Activated T-cell treated with anti-CD3 and anti-CD28 coated beads, Interleukin-2, amount 50 U/mL, for 4 hours (primary cell): ENCODE data around the gene RAPH1. TPM values are rescaled to one million over a fixed set of nuclear protein-coding genes. Genes with fewer than 3 reads are reported as not detected.
"Not testable (repeated sequence)": the region's sequence is repeated elsewhere in the genome, so short reads cannot be mapped to it uniquely, and the experiment has no call there.

ENCODE experiments used
- ATAC-seq, 2 donors: fragments of 200-7000 bp; cut with Tn5 transposase; one replicate each; pipeline ENCODE4 v1.10.0; 2021
- DNase-seq: peaks from one replicate; pipeline ENCODE4 v3.0.0-alpha.2; 2020
- H3K27me3 Mint-ChIP-seq: one replicate; pipeline ENCODE4 v1.8.0; 2021; ENCODE audit warnings: low read depth, mixed read lengths
- H3K36me3 Mint-ChIP-seq: one replicate; pipeline ENCODE4 v1.8.0; 2022; ENCODE audit warnings: mixed read lengths; ENCODE audit not compliant: insufficient read depth
- H3K4me1 Mint-ChIP-seq: one replicate; pipeline ENCODE4 v1.8.0; 2021; ENCODE audit warnings: low read depth, mixed read lengths
- H3K4me3 Mint-ChIP-seq: one replicate; pipeline ENCODE4 v1.8.0; 2021; ENCODE audit warnings: mild to moderate bottlenecking, moderate library complexity, mixed read lengths
- H3K9me3 Mint-ChIP-seq: one replicate; pipeline ENCODE4 v1.8.0; 2021; ENCODE audit warnings: mixed read lengths
- total RNA-seq, 3 donors: library from RNA; stranded (reverse); gene quantifications; one replicate each; pipeline ENCODE4 v1.2.1, GENCODE V29; 2021

Gene RAPH1
- total RNA-seq, 3 donors from 2014 or later = 12.0 to 12.9 (median 12.8) TPM

DNA sequence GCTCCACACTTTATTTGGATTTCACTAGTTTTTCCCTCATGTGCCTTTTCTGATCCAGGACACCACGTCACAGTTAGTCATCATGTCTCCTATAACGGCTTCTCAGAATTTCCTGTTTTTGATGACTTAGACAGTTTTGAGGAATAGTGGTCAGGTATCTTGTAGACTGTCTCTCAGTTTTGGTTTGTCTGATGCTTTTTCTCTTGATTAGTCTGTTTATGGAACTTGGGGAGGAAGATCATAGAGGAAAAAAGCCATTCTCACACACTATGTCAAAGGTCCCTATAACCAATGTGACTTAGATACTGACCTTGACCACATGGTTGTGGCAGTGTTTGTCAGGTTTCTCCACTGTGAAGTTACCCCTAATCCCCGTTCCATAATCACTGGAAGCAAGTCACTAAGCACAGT lies 89.0 kb downstream of the RAPH1 start:
- ATAC-seq (no peak), DNase-seq (no peak)
- no peak overlapping the region for H3K4me3 Mint-ChIP-seq
- H3K9me3 Mint-ChIP-seq = no peaks in the 10 kb centered on the region
- H3K27me3 Mint-ChIP-seq = no peaks in the 10 kb centered on the region
- peaks cover 6% of the 10 kb centered on the region for H3K36me3 Mint-ChIP-seq
- H3K4me1 Mint-ChIP-seq = no peaks in the 10 kb centered on the region

DNA sequence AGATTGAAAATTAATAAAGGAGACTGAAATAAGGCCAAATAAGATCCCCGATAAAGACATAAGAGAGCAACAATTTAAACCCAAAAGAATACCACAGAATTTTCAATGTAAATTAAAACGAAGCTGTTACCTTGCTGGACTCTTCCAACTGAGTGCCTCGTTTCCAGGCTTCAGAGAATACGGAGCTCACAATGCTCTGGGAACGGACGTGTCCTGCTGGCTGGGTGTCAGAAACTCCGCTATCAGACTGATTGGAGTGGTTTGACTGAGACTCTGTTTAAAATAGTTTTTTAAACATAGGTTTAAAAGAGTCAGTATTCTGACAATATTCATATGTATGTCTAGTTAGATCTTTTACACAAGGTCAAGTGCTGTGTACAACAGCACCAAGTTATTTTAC lies 90.4 kb downstream of the RAPH1 start:
- Mint-ChIP-seq H3K27me3 (no peaks in the 10 kb centered on the region), H3K36me3 (peaks cover 6% of the 10 kb centered on the region), H3K9me3 (no peaks in the 10 kb centered on the region), H3K4me3 (no peak overlapping the region), H3K4me1 (no peaks in the 10 kb centered on the region)
- DNase-seq (no peak), ATAC-seq (no peak)

DNA sequence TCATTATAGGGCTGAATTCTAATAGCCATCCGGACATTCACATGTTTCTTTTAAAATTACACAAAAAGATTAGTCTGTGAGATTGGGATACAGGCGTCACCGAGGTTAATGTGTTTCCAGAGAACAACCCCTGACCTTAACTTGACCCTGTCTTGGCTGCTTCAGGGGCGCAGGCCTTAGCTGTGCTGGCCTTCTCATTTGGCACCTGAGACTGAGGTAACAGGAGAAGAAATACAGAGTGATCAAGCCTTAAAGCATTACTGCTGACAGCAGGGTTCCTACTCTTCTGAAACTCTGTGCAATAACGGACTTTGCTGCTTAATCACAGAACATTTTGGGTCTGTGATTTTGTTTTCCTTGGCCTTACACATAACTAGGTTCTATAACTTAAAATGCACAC lies 92.6 kb downstream of the RAPH1 start:
- ATAC-seq = no peak
- Mint-ChIP-seq H3K36me3 (peaks cover 17% of the 10 kb centered on the region), H3K9me3 (no peaks in the 10 kb centered on the region), H3K4me3 (no peak overlapping the region), H3K4me1 (no peaks in the 10 kb centered on the region), H3K27me3 (no peaks in the 10 kb centered on the region)
- no peak for DNase-seq

DNA sequence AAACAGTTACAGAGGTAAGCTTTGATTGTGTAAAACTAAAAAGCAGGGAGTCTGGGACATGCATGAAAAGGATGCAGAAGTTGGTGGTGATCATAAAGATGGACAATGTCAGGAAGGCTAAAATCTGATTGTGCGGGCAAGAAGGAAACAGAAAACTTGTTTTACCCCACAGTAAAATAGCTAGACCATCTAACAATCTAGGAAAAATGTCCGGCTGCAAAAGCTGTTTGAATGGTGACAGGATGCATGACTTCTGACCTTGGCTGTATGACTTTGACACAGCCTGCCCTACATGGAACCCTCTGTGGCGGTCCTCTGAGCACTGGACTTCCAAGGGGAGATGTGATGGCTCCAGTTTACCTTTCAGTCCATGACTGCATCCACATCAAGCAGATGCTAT lies 93.6 kb downstream of the RAPH1 start:
- Mint-ChIP-seq H3K9me3 (no peaks in the 10 kb centered on the region), H3K4me3 (no peak overlapping the region), H3K4me1 (no peaks in the 10 kb centered on the region), H3K27me3 (no peaks in the 10 kb centered on the region), H3K36me3 (peaks cover 18% of the 10 kb centered on the region)
- DNase-seq (no peak), ATAC-seq (no peak)

DNA sequence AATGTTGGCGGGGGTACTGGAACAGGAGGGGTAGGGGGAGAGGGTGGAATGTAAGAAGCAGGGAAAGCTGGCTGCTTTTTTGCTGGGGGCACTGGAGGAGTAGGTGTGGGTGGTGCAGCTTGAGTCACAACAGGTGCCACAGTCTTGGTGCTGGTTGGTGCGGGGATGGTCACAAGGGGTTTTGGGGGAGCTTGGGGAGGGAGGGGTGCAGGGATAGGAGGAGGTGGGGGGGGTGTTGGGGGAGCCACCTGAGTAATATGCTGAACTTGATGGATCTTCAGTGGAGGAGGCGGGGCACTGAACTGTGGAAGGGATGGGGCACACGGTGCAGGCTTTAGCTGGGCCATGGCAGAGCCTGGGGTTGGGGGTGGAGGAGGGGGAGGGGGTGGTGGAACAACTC lies 94.4 kb downstream of the RAPH1 start:
- ATAC-seq (no peak), DNase-seq (no peak)
- Mint-ChIP-seq H3K9me3 (no peaks in the 10 kb centered on the region), H3K27me3 (no peaks in the 10 kb centered on the region), H3K4me1 (no peaks in the 10 kb centered on the region), H3K4me3 (no peak overlapping the region), H3K36me3 (peaks cover 19% of the 10 kb centered on the region)

DNA sequence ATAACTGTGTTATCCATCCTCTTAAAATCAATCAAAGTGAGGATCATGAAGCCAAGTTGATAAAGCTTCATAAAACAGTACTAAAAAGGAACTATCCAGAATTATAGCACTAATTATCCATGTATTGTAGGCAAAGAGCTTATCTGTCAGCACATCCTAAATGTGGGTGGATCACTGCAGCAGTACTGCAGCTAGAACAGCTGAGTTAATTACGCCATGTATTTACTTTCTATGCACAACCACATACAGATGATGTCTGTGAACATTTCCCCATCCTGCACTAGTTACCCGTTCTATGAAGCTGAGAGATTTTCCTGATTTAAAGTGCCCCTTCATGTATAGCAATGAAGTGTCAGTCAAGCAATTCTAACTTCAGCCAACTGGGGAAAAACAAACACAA lies 96.6 kb downstream of the RAPH1 start:
- H3K27me3 Mint-ChIP-seq = no peaks in the 10 kb centered on the region
- H3K4me3 Mint-ChIP-seq = no peak overlapping the region
- H3K36me3 Mint-ChIP-seq = peaks cover 16% of the 10 kb centered on the region
- H3K4me1 Mint-ChIP-seq = no peaks in the 10 kb centered on the region
- no peaks in the 10 kb centered on the region for H3K9me3 Mint-ChIP-seq
- no peak for DNase-seq
- ATAC-seq = no peak

DNA sequence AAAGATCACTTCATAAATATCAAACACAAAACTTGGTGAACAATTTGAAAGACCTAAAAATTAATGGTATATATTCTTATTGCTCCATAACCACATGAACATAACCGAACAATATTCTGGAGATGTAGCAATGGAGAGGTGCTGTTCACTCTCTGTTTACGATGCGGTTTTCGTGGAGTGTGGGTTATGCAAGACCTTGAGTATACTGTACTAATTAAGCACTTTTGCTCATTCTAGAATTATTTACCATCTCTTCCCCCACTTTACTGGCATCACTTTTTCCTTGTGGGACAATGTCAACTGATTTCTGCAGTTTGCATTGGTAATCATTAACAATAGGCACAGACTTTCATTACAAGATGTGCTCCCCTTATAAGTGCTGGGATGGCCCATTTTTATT lies 97.6 kb downstream of the RAPH1 start:
- no peaks in the 10 kb centered on the region for H3K4me1 Mint-ChIP-seq
- ATAC-seq (no peak), DNase-seq (no peak)
- H3K27me3 Mint-ChIP-seq = no peaks in the 10 kb centered on the region
- no peaks in the 10 kb centered on the region for H3K9me3 Mint-ChIP-seq
- H3K36me3 Mint-ChIP-seq = peaks cover 20% of the 10 kb centered on the region
- no peak overlapping the region for H3K4me3 Mint-ChIP-seq

DNA sequence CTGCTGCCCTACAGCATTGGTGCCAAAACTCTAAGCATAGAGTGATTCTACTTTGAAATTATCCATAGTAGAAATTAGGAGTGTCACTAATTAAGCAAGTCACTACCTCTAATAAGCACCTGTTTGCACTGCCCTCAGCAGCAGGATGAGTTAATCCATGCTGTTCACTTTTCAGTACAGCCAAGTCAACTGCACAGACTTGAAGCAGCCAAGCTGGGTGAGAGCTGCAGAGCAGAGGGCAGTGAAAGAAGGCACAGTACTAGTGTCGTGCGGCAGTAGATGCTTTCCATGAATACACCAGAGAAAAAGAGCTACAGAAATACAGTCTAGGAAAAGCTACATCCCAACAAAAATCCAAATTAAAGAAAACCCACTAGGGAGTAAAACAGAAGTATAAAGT lies 98.6 kb downstream of the RAPH1 start:
- DNase-seq (no peak), ATAC-seq (no peak)
- Mint-ChIP-seq H3K4me3 (no peak overlapping the region), H3K9me3 (no peaks in the 10 kb centered on the region), H3K27me3 (no peaks in the 10 kb centered on the region), H3K4me1 (no peaks in the 10 kb centered on the region), H3K36me3 (peaks cover 20% of the 10 kb centered on the region)

DNA sequence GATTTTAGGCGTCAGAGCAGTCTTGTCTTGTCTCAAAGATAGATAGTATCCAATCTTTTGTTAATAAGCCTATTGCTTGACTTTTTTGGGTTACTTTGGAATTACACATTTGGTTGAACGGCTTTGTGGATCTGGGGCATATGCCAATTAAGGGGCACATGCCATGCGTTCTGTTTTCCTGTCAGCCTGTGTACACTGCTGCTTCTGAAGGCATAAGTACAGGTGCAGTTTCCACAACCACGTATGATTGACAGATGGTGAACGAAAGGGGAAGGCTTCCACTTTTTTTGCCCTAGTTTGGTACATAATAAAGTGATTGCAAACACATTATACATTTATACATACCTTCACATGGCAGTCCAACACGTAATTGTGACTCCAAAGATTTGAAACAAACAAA lies 102.3 kb downstream of the RAPH1 start:
- Mint-ChIP-seq H3K36me3 (peaks cover 15% of the 10 kb centered on the region), H3K9me3 (no peaks in the 10 kb centered on the region), H3K27me3 (no peaks in the 10 kb centered on the region), H3K4me1 (no peaks in the 10 kb centered on the region), H3K4me3 (no peak overlapping the region)
- ATAC-seq (no peak), DNase-seq (no peak)

DNA sequence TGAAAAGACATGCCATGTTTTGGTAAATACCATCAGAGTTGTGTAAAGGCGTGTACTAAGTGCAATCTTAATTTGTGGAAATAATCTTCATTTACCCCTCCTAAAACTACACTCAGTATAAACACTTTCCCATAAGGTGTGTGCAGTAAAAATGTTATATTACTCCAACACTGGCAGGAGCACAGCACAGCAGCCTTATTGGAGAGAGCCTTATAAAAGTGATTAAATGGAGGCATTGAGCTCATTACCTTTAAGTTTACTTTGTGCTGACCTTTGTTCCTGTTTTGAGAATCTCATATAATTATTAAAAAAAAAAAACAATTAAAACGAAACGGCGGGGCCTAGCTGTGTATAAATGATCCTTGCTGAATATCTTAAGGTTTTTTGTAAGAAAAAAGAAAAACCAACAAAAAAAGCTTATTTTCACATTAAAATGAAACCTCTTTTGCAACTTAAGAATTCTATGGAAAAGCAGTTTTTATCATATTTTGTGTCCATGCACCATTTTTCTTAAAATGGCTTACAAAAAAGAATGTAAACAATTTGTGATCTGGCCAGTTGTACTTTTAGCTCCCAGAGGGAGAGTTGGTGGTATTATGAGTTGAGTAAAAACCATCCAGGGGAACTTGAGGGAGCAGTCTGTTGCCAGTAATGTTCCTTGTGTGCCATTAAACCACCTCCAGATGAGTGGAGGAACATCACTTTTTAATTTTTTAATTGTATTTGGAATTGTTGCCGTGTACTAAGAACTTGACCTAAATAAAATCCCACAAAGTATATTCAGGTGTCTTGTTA lies 103.5 kb downstream of the RAPH1 start:
- no peak for ATAC-seq
- Mint-ChIP-seq H3K4me1 (no peaks in the 10 kb centered on the region), H3K9me3 (no peaks in the 10 kb centered on the region), H3K4me3 (no peak overlapping the region), H3K36me3 (peaks cover 19% of the 10 kb centered on the region), H3K27me3 (no peaks in the 10 kb centered on the region)
- no peak for DNase-seq

DNA sequence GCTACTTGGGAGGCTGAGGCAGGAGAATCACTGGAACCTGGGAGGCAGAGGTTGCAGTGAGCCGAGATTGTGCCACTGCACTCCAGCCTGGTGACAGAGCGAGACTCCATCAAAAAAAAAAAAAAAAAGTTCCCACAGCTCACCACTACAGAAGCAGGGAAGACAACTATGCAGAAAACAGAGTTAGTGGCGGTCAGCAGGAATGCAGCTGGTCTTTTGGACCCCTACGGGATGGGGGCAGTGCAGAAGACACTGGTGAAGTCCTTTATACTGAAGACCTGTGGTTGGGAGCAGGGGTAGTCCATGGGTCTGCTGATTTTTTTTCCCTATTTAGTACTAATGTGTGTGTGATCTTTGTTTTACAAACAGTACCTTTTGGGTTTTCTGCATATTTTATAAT lies 105.5 kb downstream of the RAPH1 start:
- H3K4me3 Mint-ChIP-seq, H3K9me3 Mint-ChIP-seq, H3K27me3 Mint-ChIP-seq, DNase-seq, ATAC-seq, H3K4me1 Mint-ChIP-seq: not testable (repeated sequence)
- H3K36me3 Mint-ChIP-seq = peaks cover 19% of the 10 kb centered on the region

DNA sequence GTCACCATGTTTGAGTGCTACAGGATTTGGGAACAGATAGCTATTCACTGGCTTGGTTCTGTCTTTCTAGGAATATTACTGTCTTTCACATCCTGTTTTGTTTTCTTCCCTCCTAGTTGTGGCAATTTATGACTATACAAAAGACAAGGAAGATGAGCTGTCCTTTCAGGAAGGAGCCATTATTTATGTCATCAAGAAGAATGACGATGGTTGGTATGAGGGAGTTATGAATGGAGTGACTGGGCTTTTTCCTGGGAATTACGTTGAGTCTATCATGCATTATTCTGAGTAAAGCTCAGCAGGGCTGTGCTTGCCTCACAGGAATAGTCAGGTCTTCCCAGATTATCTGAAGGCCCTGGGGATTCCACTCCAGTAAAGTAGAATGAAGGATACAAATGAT lies 108.0 kb downstream of the RAPH1 start:
- no peak overlapping the region for H3K4me3 Mint-ChIP-seq
- no peaks in the 10 kb centered on the region for H3K27me3 Mint-ChIP-seq
- DNase-seq = no peak
- no peaks in the 10 kb centered on the region for H3K9me3 Mint-ChIP-seq
- no peaks in the 10 kb centered on the region for H3K4me1 Mint-ChIP-seq
- no peak for ATAC-seq
- peaks cover 26% of the 10 kb centered on the region for H3K36me3 Mint-ChIP-seq

DNA sequence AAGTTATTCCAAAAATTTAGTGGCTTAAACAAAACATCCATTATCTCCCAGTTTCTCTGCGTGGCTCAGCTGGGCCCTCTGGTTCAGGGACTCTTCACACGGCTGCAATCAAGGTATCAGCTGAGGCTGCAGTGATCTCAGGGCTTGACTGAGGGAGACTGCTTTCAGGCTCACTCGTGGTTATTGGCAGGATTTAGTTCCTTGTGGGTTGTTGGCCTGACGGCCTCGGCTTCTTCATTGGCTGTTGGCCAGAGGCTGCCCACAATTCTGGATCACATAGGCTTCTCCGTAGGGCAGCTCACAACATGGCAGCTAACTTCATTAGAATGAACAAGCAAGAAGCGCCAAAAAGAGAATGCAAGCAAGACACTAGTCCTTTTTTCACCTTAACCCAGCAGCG lies 116.8 kb downstream of the RAPH1 start:
- ATAC-seq (no peak), DNase-seq (no peak)
- H3K36me3 Mint-ChIP-seq = peaks cover 46% of the 10 kb centered on the region
- peaks cover 20% of the 10 kb centered on the region for H3K9me3 Mint-ChIP-seq
- no peak overlapping the region for H3K4me3 Mint-ChIP-seq
- H3K27me3 Mint-ChIP-seq = no peaks in the 10 kb centered on the region
- no peaks in the 10 kb centered on the region for H3K4me1 Mint-ChIP-seq

DNA sequence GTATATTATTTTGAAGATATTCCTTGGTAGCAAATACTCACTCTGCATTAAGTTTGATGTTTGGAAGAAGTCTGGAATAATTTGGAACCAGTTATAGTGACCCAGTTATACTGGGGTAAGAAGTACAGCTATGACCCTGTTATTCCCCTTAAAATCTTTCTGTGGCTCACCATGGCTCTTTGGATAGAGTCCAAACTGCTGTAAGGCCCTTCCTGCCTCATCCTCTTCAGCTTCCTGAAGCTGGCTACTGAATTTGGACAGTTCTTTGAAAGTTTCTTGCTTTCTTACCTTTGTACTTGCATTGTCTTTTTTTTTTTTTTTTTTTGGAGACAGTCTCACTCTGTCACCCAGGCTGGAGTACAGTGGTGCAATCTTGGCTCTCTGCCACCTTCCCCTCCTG lies 121.3 kb downstream of the RAPH1 start:
- ATAC-seq (no peak), DNase-seq (no peak)
- Mint-ChIP-seq H3K36me3 (peaks cover 52% of the 10 kb centered on the region), H3K9me3 (peaks cover 20% of the 10 kb centered on the region), H3K4me3 (no peak overlapping the region), H3K4me1 (no peaks in the 10 kb centered on the region), H3K27me3 (no peaks in the 10 kb centered on the region)

DNA sequence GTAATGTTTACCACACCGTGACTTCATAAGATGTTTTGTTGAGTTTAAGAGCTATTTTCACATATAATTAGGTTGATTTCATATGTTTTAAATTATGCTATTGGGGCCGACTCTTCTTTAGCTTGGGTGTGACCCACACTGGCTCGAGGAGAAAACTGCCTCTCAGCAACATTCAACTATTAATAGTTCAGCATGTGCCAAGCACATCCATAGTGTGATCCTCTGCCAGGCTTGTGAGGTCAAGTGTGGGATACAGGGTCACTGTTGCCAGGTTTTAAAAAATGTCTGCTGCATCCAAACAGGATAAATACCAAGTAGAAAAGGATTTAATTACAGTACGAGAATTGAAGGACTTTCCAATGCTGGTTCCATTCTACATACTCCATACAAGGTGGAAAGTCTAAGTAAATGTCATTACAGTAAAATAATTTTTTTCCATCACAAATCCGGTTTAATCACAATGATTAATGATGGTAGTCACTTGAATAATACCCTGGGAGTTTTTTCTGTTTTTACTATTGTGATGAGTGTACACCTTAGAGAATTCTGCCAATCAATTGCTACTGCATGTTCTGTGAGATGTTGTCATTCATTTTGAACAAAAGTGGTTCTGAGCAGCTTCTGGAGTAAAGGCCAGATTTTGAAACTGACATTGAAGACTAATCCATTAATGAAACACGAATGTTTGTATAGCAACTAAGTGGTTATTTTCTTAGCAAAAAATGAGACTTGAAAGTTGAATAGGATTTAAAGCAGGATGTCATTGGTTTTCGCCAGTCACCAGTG lies 122.4 kb downstream of the RAPH1 start:
- DNase-seq = no peak
- Mint-ChIP-seq H3K4me1 (no peaks in the 10 kb centered on the region), H3K4me3 (no peak overlapping the region), H3K9me3 (peaks cover 9% of the 10 kb centered on the region), H3K27me3 (no peaks in the 10 kb centered on the region), H3K36me3 (peaks cover 43% of the 10 kb centered on the region)
- ATAC-seq = no peak
